Neural cell (in vitro differentiated cells): ENCODE results near the gene ERAL1.

Experiments
- EZH2 ChIP-seq: fragments of 200-600, 300-800 bp; shearing (Covaris generic), sonication (generic); IDR thresholded peaks from 2 replicates; pipeline ENCODE4 v1.6.1; 2014; ENCODE audit warnings: antibody characterized with exemption, low read length, borderline replicate concordance, mild to moderate bottlenecking; ENCODE audit not compliant: insufficient read depth, poor library complexity, severe bottlenecking
- POLR2AphosphoS5 ChIP-seq: IDR thresholded peaks from 2 replicates; pipeline ENCODE4 v1.6.1; 2012
- RAD21 ChIP-seq: fragments of 450-650 bp; conservative IDR thresholded peaks from 2 replicates; pipeline ENCODE4 v1.6.1; 2014; ENCODE audit warnings: antibody characterized with exemption, mild to moderate bottlenecking, moderate library complexity
- SMC3 ChIP-seq: fragments of 450-650 bp; conservative IDR thresholded peaks from 2 replicates; pipeline ENCODE4 v1.6.1; 2014; ENCODE audit warnings: antibody characterized with exemption, mild to moderate bottlenecking, moderate library complexity; ENCODE audit not compliant: poor library complexity
- TAF1 ChIP-seq: IDR thresholded peaks from 2 replicates; pipeline ENCODE4 v1.6.1; 2012; ENCODE audit warnings: low read depth
- TF ChIP-seq, protein P1 (sequence below): IDR thresholded peaks from 2 replicates; pipeline ENCODE4 v1.6.1; 2012; ENCODE audit warnings: borderline replicate concordance
- TF ChIP-seq, protein P2 (sequence below): fragments of 450-650 bp; IDR thresholded peaks from 2 replicates; pipeline ENCODE4 v1.5.1; 2014; ENCODE audit warnings: antibody characterized with exemption, mild to moderate bottlenecking, moderate library complexity; ENCODE audit not compliant: poor library complexity, severe bottlenecking

DNA sequence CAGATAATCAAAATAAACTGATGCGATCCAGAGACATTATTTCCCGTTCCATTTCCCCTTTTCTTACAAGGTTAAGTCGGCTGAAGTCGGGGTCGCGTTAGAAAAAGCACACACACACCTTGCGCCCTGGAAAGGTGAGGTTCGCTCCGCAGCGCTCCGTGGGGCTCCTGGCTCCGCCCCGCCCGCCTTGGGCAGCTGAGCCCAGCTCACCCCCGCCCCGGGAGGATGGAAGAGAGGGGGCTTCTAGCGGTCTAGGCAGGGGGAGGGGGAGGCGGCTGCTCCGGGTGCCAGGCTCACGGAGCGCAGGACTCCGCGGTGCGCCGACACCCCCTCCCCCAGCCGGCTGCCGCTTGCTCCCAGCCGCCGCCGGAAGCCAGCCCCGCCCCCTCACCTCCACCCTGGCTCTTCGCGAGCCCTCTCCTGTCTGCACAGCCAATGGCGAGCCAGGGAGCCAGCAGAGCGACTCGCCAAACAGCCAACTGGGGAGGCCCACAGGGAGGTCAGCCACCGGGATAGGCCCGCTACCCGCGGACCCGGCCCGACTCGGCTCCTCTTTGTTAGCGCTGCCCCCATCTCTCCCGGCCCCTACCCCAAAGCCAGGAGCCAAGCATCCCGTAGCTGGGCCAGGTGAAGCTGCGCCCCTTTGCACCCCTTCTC lies 42.6 kb upstream of the ERAL1 start:
- TF ChIP-seq RAD21 (no peak), POLR2AphosphoS5 (peak; percentile 96), EZH2 (no peak), TAF1 (peak; percentile 77), SMC3 (no peak)
- TF ChIP-seq, protein P1, sequence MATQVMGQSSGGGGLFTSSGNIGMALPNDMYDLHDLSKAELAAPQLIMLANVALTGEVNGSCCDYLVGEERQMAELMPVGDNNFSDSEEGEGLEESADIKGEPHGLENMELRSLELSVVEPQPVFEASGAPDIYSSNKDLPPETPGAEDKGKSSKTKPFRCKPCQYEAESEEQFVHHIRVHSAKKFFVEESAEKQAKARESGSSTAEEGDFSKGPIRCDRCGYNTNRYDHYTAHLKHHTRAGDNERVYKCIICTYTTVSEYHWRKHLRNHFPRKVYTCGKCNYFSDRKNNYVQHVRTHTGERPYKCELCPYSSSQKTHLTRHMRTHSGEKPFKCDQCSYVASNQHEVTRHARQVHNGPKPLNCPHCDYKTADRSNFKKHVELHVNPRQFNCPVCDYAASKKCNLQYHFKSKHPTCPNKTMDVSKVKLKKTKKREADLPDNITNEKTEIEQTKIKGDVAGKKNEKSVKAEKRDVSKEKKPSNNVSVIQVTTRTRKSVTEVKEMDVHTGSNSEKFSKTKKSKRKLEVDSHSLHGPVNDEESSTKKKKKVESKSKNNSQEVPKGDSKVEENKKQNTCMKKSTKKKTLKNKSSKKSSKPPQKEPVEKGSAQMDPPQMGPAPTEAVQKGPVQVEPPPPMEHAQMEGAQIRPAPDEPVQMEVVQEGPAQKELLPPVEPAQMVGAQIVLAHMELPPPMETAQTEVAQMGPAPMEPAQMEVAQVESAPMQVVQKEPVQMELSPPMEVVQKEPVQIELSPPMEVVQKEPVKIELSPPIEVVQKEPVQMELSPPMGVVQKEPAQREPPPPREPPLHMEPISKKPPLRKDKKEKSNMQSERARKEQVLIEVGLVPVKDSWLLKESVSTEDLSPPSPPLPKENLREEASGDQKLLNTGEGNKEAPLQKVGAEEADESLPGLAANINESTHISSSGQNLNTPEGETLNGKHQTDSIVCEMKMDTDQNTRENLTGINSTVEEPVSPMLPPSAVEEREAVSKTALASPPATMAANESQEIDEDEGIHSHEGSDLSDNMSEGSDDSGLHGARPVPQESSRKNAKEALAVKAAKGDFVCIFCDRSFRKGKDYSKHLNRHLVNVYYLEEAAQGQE = peak; percentile 79
- TF ChIP-seq, protein P2, sequence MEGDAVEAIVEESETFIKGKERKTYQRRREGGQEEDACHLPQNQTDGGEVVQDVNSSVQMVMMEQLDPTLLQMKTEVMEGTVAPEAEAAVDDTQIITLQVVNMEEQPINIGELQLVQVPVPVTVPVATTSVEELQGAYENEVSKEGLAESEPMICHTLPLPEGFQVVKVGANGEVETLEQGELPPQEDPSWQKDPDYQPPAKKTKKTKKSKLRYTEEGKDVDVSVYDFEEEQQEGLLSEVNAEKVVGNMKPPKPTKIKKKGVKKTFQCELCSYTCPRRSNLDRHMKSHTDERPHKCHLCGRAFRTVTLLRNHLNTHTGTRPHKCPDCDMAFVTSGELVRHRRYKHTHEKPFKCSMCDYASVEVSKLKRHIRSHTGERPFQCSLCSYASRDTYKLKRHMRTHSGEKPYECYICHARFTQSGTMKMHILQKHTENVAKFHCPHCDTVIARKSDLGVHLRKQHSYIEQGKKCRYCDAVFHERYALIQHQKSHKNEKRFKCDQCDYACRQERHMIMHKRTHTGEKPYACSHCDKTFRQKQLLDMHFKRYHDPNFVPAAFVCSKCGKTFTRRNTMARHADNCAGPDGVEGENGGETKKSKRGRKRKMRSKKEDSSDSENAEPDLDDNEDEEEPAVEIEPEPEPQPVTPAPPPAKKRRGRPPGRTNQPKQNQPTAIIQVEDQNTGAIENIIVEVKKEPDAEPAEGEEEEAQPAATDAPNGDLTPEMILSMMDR = no peak
